A549 (cell line): ENCODE data around the gene LRRC57. TPM values are rescaled to one million over a fixed set of nuclear protein-coding genes. Genes with fewer than 3 reads are reported as not detected.

Experiments
- polyA plus RNA-seq, 4 experiments: library from polyadenylated mRNA; depleted of rRNA in 3 of 4; stranded (reverse); fragments of >200 nt; fragmentation: RNase III in 1 of 4; extraction: RNeasy Plus Mini Kit Qiagen cat#74134 plus additional on column Dnase treatment in 1 of 4; gene quantifications; 2 replicates in 3 of 4; 3 replicates in 1 of 4; pipeline ENCODE4 v1.2.3, GENCODE V29; 2011 to 2017

The LRRC57 gene
- polyA plus RNA-seq, 2 of the 4 experiments (the other 2 are of a cell fraction), result 7.4 to 12.3 TPM

Other genes starting within 250 kb of the LRRC57 start
- gene CAPN3, start 189.3 kb downstream of the LRRC57 start, polyA plus RNA-seq (2011; rRNA removed), result 1.1 and 1.8 TPM in 2 replicates
- gene CAPN3, start 189.3 kb downstream of the LRRC57 start, polyA plus RNA-seq (2017; fragmentation: RNase III; extraction: RNeasy Plus Mini Kit Qiagen cat#74134 plus additional on column Dnase treatment), result 0.25 to 0.58 TPM (median 0.25 TPM) in 3 replicates
- gene ZNF106, start 57.7 kb downstream of the LRRC57 start, polyA plus RNA-seq (2011; rRNA removed), result 19.3 and 19.4 TPM in 2 replicates
- gene ZNF106, start 57.7 kb downstream of the LRRC57 start, polyA plus RNA-seq (2017; fragmentation: RNase III; extraction: RNeasy Plus Mini Kit Qiagen cat#74134 plus additional on column Dnase treatment), result 7.7 to 8.4 TPM (median 7.8 TPM) in 3 replicates
- 25.9 and 33.6 TPM in 2 replicates for gene SNAP23, start 53.2 kb downstream of the LRRC57 start, polyA plus RNA-seq (2011; rRNA removed)
- 44.5 to 52.0 TPM (median 51.2 TPM) in 3 replicates for gene SNAP23, start 53.2 kb downstream of the LRRC57 start, polyA plus RNA-seq (2017; fragmentation: RNase III; extraction: RNeasy Plus Mini Kit Qiagen cat#74134 plus additional on column Dnase treatment)
- 29.7 and 31.0 TPM in 2 replicates for gene HAUS2, start within 50 bp of the LRRC57 start, polyA plus RNA-seq (2011; rRNA removed)
- gene HAUS2, start within 50 bp of the LRRC57 start, polyA plus RNA-seq (2017; fragmentation: RNase III; extraction: RNeasy Plus Mini Kit Qiagen cat#74134 plus additional on column Dnase treatment), result 13.3 to 16.3 TPM (median 15.7 TPM) in 3 replicates
- 1.2 and 2.0 TPM in 2 replicates for gene STARD9, start 26.8 kb upstream of the LRRC57 start, polyA plus RNA-seq (2011; rRNA removed)
- 1.2 to 1.5 TPM (median 1.3 TPM) in 3 replicates for gene STARD9, start 26.8 kb upstream of the LRRC57 start, polyA plus RNA-seq (2017; fragmentation: RNase III; extraction: RNeasy Plus Mini Kit Qiagen cat#74134 plus additional on column Dnase treatment)
- 2.9 and 4.0 TPM in 2 replicates for gene CDAN1, start 188.3 kb upstream of the LRRC57 start, polyA plus RNA-seq (2011; rRNA removed)
- gene CDAN1, start 188.3 kb upstream of the LRRC57 start, polyA plus RNA-seq (2017; fragmentation: RNase III; extraction: RNeasy Plus Mini Kit Qiagen cat#74134 plus additional on column Dnase treatment), result 6.9 to 7.7 TPM (median 7.5 TPM) in 3 replicates